Chondrocyte (in vitro differentiated cells): ENCODE data around the gene ALK. TPM values are rescaled to one million over a fixed set of nuclear protein-coding genes. Genes with fewer than 3 reads are reported as not detected.
A peak's percentile ranks its signal among the peaks of the same experiment; 100 is the strongest.

Source experiments
- DNase-seq: peaks from one replicate; pipeline ENCODE4 v3.0.0; 2021; ENCODE audit warnings: mixed read lengths, low spot score
- H3K27ac Mint-ChIP-seq: one replicate; pipeline ENCODE4 v1.8.0; 2021; ENCODE audit warnings: mild to moderate bottlenecking, moderate library complexity, mixed read lengths; ENCODE audit not compliant: unreplicated experiment
- H3K27me3 Mint-ChIP-seq: 2 replicates; pipeline ENCODE4 v1.8.0; 2021; ENCODE audit warnings: low read depth, mixed read lengths
- H3K36me3 Mint-ChIP-seq: 2 replicates; pipeline ENCODE4 v1.8.0; 2021; ENCODE audit warnings: low read depth, mixed read lengths
- H3K4me1 Mint-ChIP-seq: 2 replicates; pipeline ENCODE4 v1.8.0; 2021; ENCODE audit warnings: low read depth, mild to moderate bottlenecking, mixed read lengths
- H3K4me3 Mint-ChIP-seq: one replicate; pipeline ENCODE4 v1.8.0; 2021; ENCODE audit warnings: mild to moderate bottlenecking, moderate library complexity, mixed read lengths; ENCODE audit not compliant: unreplicated experiment
- H3K9me3 Mint-ChIP-seq: 2 replicates; pipeline ENCODE4 v1.8.0; 2021; ENCODE audit warnings: low read depth, mixed read lengths
- total RNA-seq: library from RNA; stranded (reverse); gene quantifications from 3 replicates; pipeline ENCODE4 v1.2.1, GENCODE V29; 2021
- TF ChIP-seq, protein P1 (sequence below): fragments of 200-600 bp; sonication (generic); IDR thresholded peaks from 2 replicates; pipeline ENCODE4 v1.5.0; 2021; ENCODE audit warnings: antibody characterized with exemption, mild to moderate bottlenecking, moderate library complexity

The ALK gene
- total RNA-seq, 1 donor from 2014 or later = 0.07 TPM

DNA sequence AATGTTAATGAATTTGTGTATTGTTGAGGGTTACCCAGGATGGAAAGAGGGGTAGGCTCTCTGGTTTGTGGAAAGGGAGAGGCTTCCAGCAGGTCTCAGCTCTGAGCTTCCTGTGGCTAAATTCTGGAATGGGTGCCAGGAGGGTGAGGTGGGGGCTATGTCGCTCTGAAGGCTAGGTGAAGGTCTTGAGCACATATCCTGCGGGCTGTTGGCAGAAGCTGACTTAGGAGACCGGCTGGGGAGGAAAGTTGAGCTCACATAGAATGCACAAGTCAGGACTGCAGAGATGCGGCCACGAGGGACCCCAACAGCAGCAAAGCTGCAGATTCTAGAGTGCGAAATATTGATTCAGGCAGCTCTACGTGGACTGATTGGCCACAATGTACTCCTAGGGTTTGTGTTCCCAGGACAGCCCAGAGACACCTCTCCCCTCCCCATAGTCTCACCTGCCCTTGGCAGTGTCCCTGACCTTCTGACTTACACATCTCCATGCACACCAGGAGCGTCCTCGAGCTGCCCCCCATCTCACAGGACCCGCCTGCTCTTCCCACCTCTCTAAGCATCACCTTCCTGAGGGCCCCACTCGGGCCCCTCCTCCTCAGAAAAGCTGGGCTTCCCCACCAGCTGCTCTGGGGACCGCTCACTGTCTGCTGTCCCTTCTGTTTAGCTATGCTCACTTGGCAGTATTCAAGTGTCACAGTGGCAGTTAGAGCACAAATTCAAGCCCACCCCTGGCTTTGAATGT is 72.6 kb downstream of the ALK start:
- TF ChIP-seq, protein P1, sequence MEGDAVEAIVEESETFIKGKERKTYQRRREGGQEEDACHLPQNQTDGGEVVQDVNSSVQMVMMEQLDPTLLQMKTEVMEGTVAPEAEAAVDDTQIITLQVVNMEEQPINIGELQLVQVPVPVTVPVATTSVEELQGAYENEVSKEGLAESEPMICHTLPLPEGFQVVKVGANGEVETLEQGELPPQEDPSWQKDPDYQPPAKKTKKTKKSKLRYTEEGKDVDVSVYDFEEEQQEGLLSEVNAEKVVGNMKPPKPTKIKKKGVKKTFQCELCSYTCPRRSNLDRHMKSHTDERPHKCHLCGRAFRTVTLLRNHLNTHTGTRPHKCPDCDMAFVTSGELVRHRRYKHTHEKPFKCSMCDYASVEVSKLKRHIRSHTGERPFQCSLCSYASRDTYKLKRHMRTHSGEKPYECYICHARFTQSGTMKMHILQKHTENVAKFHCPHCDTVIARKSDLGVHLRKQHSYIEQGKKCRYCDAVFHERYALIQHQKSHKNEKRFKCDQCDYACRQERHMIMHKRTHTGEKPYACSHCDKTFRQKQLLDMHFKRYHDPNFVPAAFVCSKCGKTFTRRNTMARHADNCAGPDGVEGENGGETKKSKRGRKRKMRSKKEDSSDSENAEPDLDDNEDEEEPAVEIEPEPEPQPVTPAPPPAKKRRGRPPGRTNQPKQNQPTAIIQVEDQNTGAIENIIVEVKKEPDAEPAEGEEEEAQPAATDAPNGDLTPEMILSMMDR = no peak
- Mint-ChIP-seq H3K4me1 (peaks cover 6% of the 10 kb centered on the region), H3K4me3 (no peak overlapping the region), H3K27ac (no peak overlapping the region), H3K9me3 (peaks cover 9% of the 10 kb centered on the region), H3K27me3 (peaks cover 13% of the 10 kb centered on the region), H3K36me3 (no peaks in the 10 kb centered on the region)
- no peak for DNase-seq

DNA sequence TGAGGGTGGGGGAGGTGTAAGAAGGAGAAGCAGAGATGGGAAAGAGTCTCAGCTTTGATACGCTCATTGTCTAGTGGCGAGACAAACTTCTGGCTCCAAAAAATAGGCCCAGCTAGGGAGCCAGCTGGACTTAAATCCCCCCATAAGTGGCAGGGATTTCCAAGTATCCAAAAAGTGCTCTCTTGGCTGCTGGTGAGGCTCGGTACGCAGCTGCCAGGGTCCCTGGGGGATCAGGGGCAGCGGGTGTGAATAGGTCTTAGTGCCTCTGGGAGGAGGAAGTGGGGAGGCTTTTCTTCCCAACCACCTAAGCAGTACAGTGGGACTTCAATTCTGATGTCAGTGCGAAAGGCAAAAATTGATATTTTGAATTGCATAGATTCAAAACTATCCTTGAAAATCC is 73.5 kb downstream of the ALK start:
- peaks cover 4% of the 10 kb centered on the region for H3K9me3 Mint-ChIP-seq
- no peak for DNase-seq

DNA sequence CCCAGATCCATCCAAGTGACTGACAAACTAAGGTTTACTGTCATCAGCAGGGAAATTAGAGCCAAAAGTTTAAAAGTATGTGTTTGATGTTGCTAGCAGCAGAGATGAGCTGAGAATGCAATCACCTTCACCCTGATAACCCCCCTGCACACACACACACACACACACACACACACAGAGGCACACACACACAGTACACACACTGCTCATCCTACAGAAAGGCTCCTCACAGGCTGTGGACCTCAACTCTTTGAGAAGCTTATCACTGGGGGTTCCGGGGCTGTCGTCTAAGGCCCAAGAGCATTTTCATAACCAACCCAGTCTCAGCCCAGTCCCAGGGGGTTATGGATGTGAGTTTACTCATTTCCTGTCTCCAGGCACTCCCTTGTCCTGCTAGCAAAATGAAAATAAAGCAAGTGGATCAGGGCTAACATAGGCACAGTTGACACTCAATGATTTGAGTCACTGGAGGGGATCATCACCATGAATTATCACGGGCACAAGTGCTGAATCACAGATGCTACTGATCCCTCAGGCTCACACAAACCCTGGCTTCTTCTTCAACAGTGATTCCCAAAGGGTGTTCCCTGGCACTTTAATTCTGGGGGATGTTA is 76.6 kb downstream of the ALK start:
- peaks cover 23% of the 10 kb centered on the region for H3K27me3 Mint-ChIP-seq
- H3K4me1 Mint-ChIP-seq = peaks cover 6% of the 10 kb centered on the region
- no peak for DNase-seq
- no peak overlapping the region for H3K27ac Mint-ChIP-seq
- H3K9me3 Mint-ChIP-seq = no peaks in the 10 kb centered on the region
- TF ChIP-seq, protein P1 = no peak
- H3K4me3 Mint-ChIP-seq = no peak overlapping the region
- H3K36me3 Mint-ChIP-seq = no peaks in the 10 kb centered on the region

More for the DNA sequence above, 73.5 kb downstream of the ALK start:
- Mint-ChIP-seq H3K36me3 (no peaks in the 10 kb centered on the region), H3K4me3 (no peak overlapping the region), H3K4me1 (peaks cover 6% of the 10 kb centered on the region), H3K27ac (no peak overlapping the region), H3K27me3 (peaks cover 9% of the 10 kb centered on the region)
- TF ChIP-seq, protein P1 = no peak

DNA sequence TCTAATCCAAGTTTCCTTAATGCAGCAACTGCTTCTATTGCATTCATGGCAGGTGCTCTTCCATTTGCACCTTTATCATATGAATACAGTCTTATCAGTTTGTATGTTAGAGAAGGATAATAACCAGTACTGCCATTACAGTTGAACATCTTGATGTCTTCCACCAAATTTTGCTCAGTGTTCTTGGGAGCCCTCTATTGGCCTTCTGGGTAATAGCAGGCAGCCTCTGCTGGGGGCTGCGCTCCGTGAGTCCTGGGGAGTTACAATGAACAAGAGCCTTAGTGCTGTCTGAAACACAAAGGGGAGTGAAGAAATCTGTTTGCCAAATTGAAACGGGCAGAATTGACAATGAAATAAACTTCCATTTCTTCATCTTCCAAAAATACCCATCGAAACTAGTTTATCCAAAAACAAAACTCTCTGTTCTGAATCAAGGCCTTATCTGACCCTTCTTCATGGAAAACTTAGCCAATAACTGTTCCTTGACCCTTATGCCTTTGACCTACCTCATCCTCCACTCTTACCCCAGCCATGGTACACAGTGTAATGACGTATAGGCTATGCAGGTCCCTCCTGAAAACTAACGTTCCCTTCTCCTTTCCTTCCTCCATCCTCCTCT is 79.9 kb downstream of the ALK start:
- peaks cover 4% of the 10 kb centered on the region for H3K36me3 Mint-ChIP-seq
- TF ChIP-seq, protein P1 = peak; percentile 97
- peaks cover 6% of the 10 kb centered on the region for H3K4me1 Mint-ChIP-seq
- H3K27me3 Mint-ChIP-seq = peaks cover 18% of the 10 kb centered on the region
- DNase-seq = no peak
- no peak overlapping the region for H3K27ac Mint-ChIP-seq
- peaks cover 14% of the 10 kb centered on the region for H3K9me3 Mint-ChIP-seq
- no peak overlapping the region for H3K4me3 Mint-ChIP-seq

DNA sequence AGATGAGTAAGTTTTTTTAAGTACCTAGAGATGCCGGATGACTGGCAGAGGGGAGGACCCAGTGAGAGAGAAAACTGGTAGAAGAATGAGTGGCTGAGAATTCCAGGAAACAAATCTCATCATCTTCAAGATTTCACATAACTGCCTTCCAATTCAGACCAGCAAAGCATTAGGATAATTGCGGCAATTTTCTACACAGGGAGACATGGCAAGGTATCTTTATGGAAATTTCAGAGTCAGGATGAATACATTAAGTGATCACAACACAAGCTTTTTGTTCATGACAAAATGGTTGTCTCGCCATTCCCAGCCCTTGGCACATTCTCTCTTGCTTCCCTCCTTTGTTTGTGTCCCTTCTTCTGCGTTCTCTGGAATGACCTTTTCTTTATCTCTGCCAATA is 82.1 kb downstream of the ALK start:
- TF ChIP-seq, protein P1 = no peak
- Mint-ChIP-seq H3K27me3 (peaks cover 18% of the 10 kb centered on the region), H3K9me3 (peaks cover 14% of the 10 kb centered on the region), H3K27ac (no peak overlapping the region), H3K4me1 (peaks cover 7% of the 10 kb centered on the region), H3K36me3 (peaks cover 4% of the 10 kb centered on the region), H3K4me3 (no peak overlapping the region)
- no peak for DNase-seq
